ENCODE results near the gene WBP2NL.

WBP2NL gene

DNA sequence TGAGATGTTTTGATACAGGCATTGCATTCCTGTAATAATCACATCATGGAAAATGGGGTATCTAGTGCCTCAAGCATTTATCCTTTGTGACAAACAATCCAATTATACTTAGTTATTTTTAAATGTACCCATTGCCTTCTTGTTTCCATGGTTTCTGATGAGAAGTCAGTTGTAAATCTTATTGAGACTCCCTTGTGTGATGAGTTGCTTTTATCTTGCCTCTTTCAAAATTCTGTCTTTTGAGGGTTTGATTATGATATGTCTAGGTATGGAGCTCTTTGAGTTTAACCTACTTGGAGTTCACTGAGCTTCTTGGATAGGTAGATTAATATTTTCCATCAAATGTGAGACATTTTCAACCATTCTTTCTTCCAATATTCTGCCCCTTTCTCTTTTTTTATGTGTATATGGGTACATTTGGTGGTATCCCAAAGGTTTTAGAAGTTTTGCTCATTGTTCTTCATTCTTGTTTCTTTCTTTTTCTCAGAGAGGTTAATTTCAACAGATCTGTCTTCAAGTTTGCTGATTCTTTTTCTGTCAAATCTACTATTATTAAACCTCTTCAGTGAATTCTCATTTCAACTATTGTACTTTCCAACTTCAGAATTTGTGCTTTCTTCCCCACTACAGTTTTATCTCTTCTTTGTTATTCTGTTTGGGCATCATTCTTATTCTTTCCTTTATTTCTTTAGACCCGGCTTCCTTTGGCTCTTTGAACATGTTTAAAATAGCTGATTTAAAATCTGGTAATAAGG is 58.3 kb downstream of the WBP2NL start:
- FAIRE-seq = no peak
- TF ChIP-seq, protein P1, sequence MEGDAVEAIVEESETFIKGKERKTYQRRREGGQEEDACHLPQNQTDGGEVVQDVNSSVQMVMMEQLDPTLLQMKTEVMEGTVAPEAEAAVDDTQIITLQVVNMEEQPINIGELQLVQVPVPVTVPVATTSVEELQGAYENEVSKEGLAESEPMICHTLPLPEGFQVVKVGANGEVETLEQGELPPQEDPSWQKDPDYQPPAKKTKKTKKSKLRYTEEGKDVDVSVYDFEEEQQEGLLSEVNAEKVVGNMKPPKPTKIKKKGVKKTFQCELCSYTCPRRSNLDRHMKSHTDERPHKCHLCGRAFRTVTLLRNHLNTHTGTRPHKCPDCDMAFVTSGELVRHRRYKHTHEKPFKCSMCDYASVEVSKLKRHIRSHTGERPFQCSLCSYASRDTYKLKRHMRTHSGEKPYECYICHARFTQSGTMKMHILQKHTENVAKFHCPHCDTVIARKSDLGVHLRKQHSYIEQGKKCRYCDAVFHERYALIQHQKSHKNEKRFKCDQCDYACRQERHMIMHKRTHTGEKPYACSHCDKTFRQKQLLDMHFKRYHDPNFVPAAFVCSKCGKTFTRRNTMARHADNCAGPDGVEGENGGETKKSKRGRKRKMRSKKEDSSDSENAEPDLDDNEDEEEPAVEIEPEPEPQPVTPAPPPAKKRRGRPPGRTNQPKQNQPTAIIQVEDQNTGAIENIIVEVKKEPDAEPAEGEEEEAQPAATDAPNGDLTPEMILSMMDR (IDR thresholded peaks at IDR 0.05; ENCODE audit: insufficient read depth, missing control alignments) = no peak
- DNase-seq (ENCODE audit: insufficient read length, low spot score) = no peak

GRCh38 chr22:42060489-42060888 is 61.9 kb downstream of the WBP2NL start:
- TF ChIP-seq, protein P1 (IDR thresholded peaks at IDR 0.05; ENCODE audit: insufficient read depth, missing control alignments) = no peak
- FAIRE-seq = no peak
- no peak for DNase-seq (ENCODE audit: insufficient read length, low spot score)

DNA sequence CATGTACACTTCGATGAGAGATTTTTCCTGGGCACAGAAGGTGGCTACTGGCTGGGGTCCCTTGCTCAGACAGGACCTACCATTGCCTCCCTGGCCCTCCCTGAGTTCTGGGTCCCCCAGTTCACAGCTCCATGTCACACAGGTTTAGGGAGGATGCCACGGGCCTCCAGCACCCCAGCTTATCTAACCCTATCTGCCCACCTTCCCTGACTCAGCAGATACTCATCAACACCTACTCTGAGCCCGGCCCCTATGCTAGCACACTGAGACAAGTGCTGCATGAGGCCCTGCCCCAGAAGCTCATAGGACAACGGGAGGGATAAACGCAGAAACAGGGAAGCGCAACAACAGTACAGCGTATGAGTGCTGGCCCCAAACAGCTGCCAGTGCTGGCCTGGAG is 62.5 kb downstream of the WBP2NL start:
- TF ChIP-seq, protein P1 (IDR thresholded peaks at IDR 0.05; ENCODE audit: insufficient read depth, missing control alignments) = no peak
- DNase-seq (ENCODE audit: insufficient read length, low spot score) (no peak), FAIRE-seq (no peak)

DNA sequence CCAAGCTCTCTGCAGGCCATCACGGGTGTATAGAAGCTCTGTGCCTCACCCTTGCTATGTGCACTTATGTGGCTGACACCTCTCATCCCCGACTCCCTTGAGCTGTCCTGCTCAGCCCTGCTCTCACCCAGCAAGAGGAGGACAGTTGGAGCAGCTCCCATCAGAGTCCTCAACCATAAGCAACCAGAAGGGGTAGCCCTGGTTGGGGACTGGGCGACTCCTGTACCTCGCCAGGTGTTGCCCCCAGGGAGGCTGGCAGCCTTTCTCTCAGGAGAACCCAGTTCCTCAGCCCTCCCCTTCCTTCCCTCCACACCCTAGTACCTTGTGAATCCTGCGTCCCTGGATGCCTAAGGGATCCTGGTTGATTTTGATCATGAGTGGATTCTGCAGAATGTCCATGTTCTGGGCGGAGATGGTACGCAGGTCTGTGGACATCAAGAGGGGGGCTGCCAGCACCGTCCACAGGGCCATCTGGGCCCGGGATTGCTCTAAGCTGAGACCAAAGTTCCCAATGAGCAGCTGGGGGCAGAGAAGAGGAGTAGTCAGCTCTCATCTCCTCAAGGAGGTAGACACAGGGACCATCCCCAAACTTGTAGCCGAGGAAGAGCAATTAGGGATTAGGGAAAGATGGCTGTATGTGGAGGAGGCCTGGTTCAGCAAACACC is 64.0 kb downstream of the WBP2NL start:
- FAIRE-seq (no peak), DNase-seq (ENCODE audit: insufficient read length, low spot score) (no peak)
- TF ChIP-seq, protein P1 (IDR thresholded peaks at IDR 0.05; ENCODE audit: insufficient read depth, missing control alignments) = no peak

DNA sequence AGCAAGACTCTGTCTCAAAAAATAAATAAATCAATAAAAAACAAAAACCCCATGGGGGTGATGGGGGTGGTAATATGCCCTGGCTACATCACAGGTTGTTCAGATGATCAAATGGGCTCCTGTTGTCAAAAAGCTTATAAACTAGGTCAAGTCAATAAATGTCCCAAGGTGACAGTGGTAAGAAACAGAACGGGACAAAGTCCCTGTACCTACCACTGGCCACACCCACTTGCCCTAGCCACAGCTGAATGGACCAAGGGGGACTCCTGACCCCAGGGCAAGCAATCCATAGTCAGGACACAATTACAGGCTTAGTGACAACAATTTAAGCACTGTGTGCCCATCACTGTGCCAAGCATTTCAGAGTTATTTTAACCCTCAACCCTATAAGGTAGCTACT is 66.0 kb downstream of the WBP2NL start:
- DNase-seq (ENCODE audit: insufficient read length, low spot score) (no peak), FAIRE-seq (no peak)
- TF ChIP-seq, protein P1 (IDR thresholded peaks at IDR 0.05; ENCODE audit: insufficient read depth, missing control alignments) = no peak

- TF ChIP-seq, protein P1 (IDR thresholded peaks at IDR 0.05; ENCODE audit: insufficient read depth, missing control alignments) = no peak
- DNase-seq (ENCODE audit: insufficient read length, low spot score) (no peak), FAIRE-seq (no peak)
Measured at GRCh38 chr22:42065438-42066125, 67.0 kb downstream of the WBP2NL start.

Data from D721Med (cell line).